H9 (cell line): ENCODE results near the gene ZFYVE28. TPM values are rescaled to one million over a fixed set of nuclear protein-coding genes. Genes with fewer than 3 reads are reported as not detected.

Experiments
- DNase-seq: peaks from one replicate; pipeline ENCODE4 v3.0.0-alpha.2; 2017
- H2AFZ ChIP-seq: one replicate; pipeline ENCODE4 v1.6.1; 2013; ENCODE audit warnings: mild to moderate bottlenecking, low read length, control low read depth, moderate library complexity
- H2AK5ac ChIP-seq: 2 replicates; pipeline ENCODE4 v1.6.1; 2013; ENCODE audit warnings: low read length, control low read depth, mixed read lengths; ENCODE audit not compliant: insufficient read length
- H2BK120ac ChIP-seq: one replicate; pipeline ENCODE4 v1.6.1; 2013; ENCODE audit warnings: low read depth, mild to moderate bottlenecking, low read length, control low read depth, inconsistent platforms; ENCODE audit not compliant: poor library complexity, severe bottlenecking
- H2BK12ac ChIP-seq: 2 replicates; pipeline ENCODE4 v1.6.1; 2013; ENCODE audit warnings: low read length, control low read depth, mixed read lengths, low read depth; ENCODE audit not compliant: insufficient read length
- H2BK15ac ChIP-seq: 2 replicates; pipeline ENCODE4 v1.6.1; 2013; ENCODE audit warnings: low read depth, low read length, control low read depth
- H2BK20ac ChIP-seq: one replicate; pipeline ENCODE4 v1.6.1; 2013; ENCODE audit warnings: low read depth, mild to moderate bottlenecking, low read length, control low read depth, inconsistent platforms; ENCODE audit not compliant: poor library complexity, severe bottlenecking
- H2BK5ac ChIP-seq: 2 replicates; pipeline ENCODE4 v1.6.1; 2013; ENCODE audit warnings: low read length, control low read depth, mixed read lengths; ENCODE audit not compliant: insufficient read length
- H3K14ac ChIP-seq: 2 replicates; pipeline ENCODE4 v1.6.1; 2013; ENCODE audit warnings: low read length, control low read depth; ENCODE audit not compliant: insufficient read depth
- H3K18ac ChIP-seq: 2 replicates; pipeline ENCODE4 v1.6.1; 2013; ENCODE audit warnings: low read depth, mild to moderate bottlenecking, mixed read lengths, low read length, control low read depth; ENCODE audit not compliant: insufficient read length
- H3K23ac ChIP-seq: 2 replicates; pipeline ENCODE4 v1.6.1; 2013; ENCODE audit warnings: low read length, control low read depth, mixed read lengths, low read depth; ENCODE audit not compliant: insufficient read length
- H3K23me2 ChIP-seq: 2 replicates; pipeline ENCODE4 v1.6.1; 2013; ENCODE audit warnings: low read depth, mild to moderate bottlenecking, mixed read lengths, low read length, control low read depth; ENCODE audit not compliant: insufficient read length, poor library complexity, severe bottlenecking
- H3K27ac ChIP-seq: 2 replicates; pipeline ENCODE4 v1.5.1; 2013; ENCODE audit warnings: low read length, control low read depth, mixed read lengths, low read depth; ENCODE audit not compliant: insufficient read length
- H3K27me3 ChIP-seq: 2 replicates; pipeline ENCODE4 v1.6.1; 2013; ENCODE audit warnings: low read length, control low read depth, inconsistent platforms; ENCODE audit not compliant: insufficient read depth
- H3K4ac ChIP-seq: 2 replicates; pipeline ENCODE4 v1.6.1; 2013; ENCODE audit warnings: low read depth, mild to moderate bottlenecking, control low read depth, inconsistent platforms, low read length, moderate library complexity
- H3K4me1 ChIP-seq: 2 replicates; pipeline ENCODE4 v1.6.1; 2013; ENCODE audit warnings: low read length, control low read depth, inconsistent platforms; ENCODE audit not compliant: insufficient read depth
- H3K4me2 ChIP-seq: 2 replicates; pipeline ENCODE4 v1.6.1; 2013; ENCODE audit warnings: low read length, control low read depth, mixed read lengths; ENCODE audit not compliant: insufficient read length, insufficient read depth
- H3K56ac ChIP-seq: 2 replicates; pipeline ENCODE4 v1.6.1; 2013; ENCODE audit warnings: low read depth, mild to moderate bottlenecking, mixed read lengths, low read length, control low read depth; ENCODE audit not compliant: insufficient read length
- H3K79me1 ChIP-seq: 2 replicates; pipeline ENCODE4 v1.6.1; 2013; ENCODE audit warnings: low read depth, mild to moderate bottlenecking, moderate library complexity, low read length, control low read depth, inconsistent platforms; ENCODE audit not compliant: insufficient read depth, poor library complexity, severe bottlenecking
- H3K79me2 ChIP-seq: 2 replicates; pipeline ENCODE4 v1.6.1; 2013; ENCODE audit warnings: low read length, control low read depth, inconsistent platforms; ENCODE audit not compliant: insufficient read depth
- H3K9ac ChIP-seq: 2 replicates; pipeline ENCODE4 v1.6.1; 2013; ENCODE audit warnings: low read length, control low read depth, mixed read lengths; ENCODE audit not compliant: insufficient read length; ENCODE audit errors: extremely low read depth
- H3K9me3 ChIP-seq: one replicate; pipeline ENCODE4 v1.6.1; 2013; ENCODE audit warnings: low read depth, low read length, inconsistent platforms; ENCODE audit not compliant: control insufficient read depth
- H3T11ph ChIP-seq: one replicate; pipeline ENCODE4 v1.6.1; 2013; ENCODE audit warnings: mild to moderate bottlenecking, low read length, control low read depth, inconsistent platforms
- H4K20me1 ChIP-seq: one replicate; pipeline ENCODE4 v1.6.1; 2013; ENCODE audit not compliant: control insufficient read depth, insufficient read length, insufficient read depth
- H4K5ac ChIP-seq: 2 replicates; pipeline ENCODE4 v1.6.1; 2013; ENCODE audit warnings: low read depth, mild to moderate bottlenecking, mixed read lengths, low read length, control low read depth; ENCODE audit not compliant: insufficient read length
- H4K8ac ChIP-seq: replicated peaks from 2 replicates; pipeline ENCODE4 v1.6.1; 2013; ENCODE audit warnings: low read length, control low read depth, mixed read lengths, low read depth; ENCODE audit not compliant: insufficient read length
- H4K91ac ChIP-seq: 2 replicates; pipeline ENCODE4 v1.6.1; 2013; ENCODE audit warnings: low read depth, mild to moderate bottlenecking, moderate library complexity, mixed read lengths, low read length, control low read depth; ENCODE audit not compliant: insufficient read length
- H3K27ac Mint-ChIP-seq, 3 experiments: 2 replicates in 2 of 3; 3 replicates in 1 of 3; pipeline ENCODE4 v1.8.0; 2020 to 2021; ENCODE audit warnings: mixed read lengths in 3 of 3, mild to moderate bottlenecking in 1 of 3, moderate library complexity in 1 of 3
- H3K27me3 Mint-ChIP-seq: 2 replicates; pipeline ENCODE4 v1.8.0; 2021; ENCODE audit warnings: low read depth, mild to moderate bottlenecking, moderate library complexity, mixed read lengths
- H3K36me3 Mint-ChIP-seq, 3 experiments: 2 replicates in 2 of 3; 3 replicates in 1 of 3; pipeline ENCODE4 v1.8.0; 2020 to 2021; ENCODE audit warnings: low read depth in 3 of 3, mixed read lengths in 3 of 3; ENCODE audit not compliant: insufficient read depth in 1 of 3
- H3K4me1 Mint-ChIP-seq, 2 experiments: 2 replicates each; pipeline ENCODE4 v1.8.0; 2020; ENCODE audit warnings: mixed read lengths in 2 of 2
- H3K4me3 Mint-ChIP-seq, 2 experiments: 2 replicates in 1 of 2; 3 replicates in 1 of 2; pipeline ENCODE4 v1.8.0; 2020 to 2021; ENCODE audit warnings: mild to moderate bottlenecking in 2 of 2, mixed read lengths in 2 of 2, moderate library complexity in 1 of 2
- H3K9me3 Mint-ChIP-seq, 2 experiments: 2 replicates in 1 of 2; 3 replicates in 1 of 2; pipeline ENCODE4 v1.8.0; 2020; ENCODE audit warnings: mild to moderate bottlenecking in 2 of 2, mixed read lengths in 2 of 2, moderate library complexity in 1 of 2
- WGBS: extraction: QIAGEN DNeasy Blood & Tissue Kit; methylation state at CpG from one replicate; pipeline ENCODE4 v1.1.7; 2013; ENCODE audit warnings: missing lambda C conversion rate, low lambda C conversion rate, mixed read lengths; ENCODE audit not compliant: insufficient read length; ENCODE audit errors: extremely low coverage; 5-methylcytosine and 5-hydroxymethylcytosine counted together
- total RNA-seq: library from RNA; stranded (reverse); gene quantifications from 2 replicates; pipeline ENCODE4 v1.2.1, GENCODE V29; 2021
- TF ChIP-seq, protein P1 (sequence below): fragments of 200-600 bp; sonication (generic); conservative IDR thresholded peaks from 3 replicates; pipeline ENCODE4 v1.8.0; 2021; ENCODE audit warnings: antibody characterized with exemption, mild to moderate bottlenecking

The ZFYVE28 gene
- total RNA-seq, 1 experiment from 2014 or later = 0.98 TPM

DNA sequence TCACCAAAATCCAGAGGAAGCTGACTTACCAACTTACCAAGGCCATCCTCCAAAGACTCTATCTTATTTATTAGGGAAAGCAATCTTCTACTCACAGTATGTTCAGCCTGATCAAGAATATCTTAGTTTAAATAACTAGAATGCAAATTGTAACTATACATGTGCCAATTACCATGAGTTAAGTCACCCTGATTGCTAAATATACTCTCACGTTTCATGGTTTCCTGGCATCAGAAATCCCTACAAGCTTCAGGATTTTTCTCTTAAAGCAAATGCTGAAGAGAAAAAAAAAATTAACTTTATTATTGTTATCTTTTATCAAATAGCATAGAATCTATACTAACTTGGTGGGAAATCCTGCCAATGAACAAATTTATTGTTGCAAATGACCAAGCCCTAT is 93.6 kb downstream of the ZFYVE28 start:
- Histone ChIP-seq H3K27ac (no peak overlapping the region), H3K9ac (no peak overlapping the region), H3K23ac (no peak overlapping the region), H3K9me3 (no peaks in the 10 kb centered on the region), H3K23me2 (no peaks in the 10 kb centered on the region), H2AK5ac (no peak overlapping the region), H2BK20ac (no peak overlapping the region), H3K4me2 (no peak overlapping the region), H2BK120ac (no peak overlapping the region), H3K79me2 (no peaks in the 10 kb centered on the region), H4K5ac (no peak overlapping the region), H4K91ac (no peak overlapping the region), H3K27me3 (no peaks in the 10 kb centered on the region), H3K4ac (no peak overlapping the region), H4K20me1 (no peaks in the 10 kb centered on the region), H3K56ac (no peak overlapping the region), H4K8ac (no peak overlapping the region), H2BK5ac (no peak overlapping the region), H3T11ph (no peak overlapping the region), H3K18ac (no peak overlapping the region), H2BK12ac (no peak overlapping the region), H3K4me1 (no peaks in the 10 kb centered on the region), H2AFZ (no peak overlapping the region), H3K79me1 (no peaks in the 10 kb centered on the region), H2BK15ac (no peak overlapping the region), H3K14ac (no peak overlapping the region)
- Mint-ChIP-seq H3K9me3 (peaks cover 3 to 8% of the 10 kb centered on the region in 2 experiments; a peak in 4 of 5 replicates), H3K36me3 (no peaks in the 10 kb centered on the region; a peak in 1 of 7 replicates), H3K4me1 (peaks cover 17 to 18% of the 10 kb centered on the region in 2 experiments), H3K27me3 (no peaks in the 10 kb centered on the region; the same call in 1 of the 2 replicates), H3K4me3 (no peak overlapping the region), H3K27ac (no peak overlapping the region)
- no peak for DNase-seq
- no CpG with 5 or more reads among the region's 1 CpG for whole genome bisulfite sequencing
- TF ChIP-seq, protein P1, sequence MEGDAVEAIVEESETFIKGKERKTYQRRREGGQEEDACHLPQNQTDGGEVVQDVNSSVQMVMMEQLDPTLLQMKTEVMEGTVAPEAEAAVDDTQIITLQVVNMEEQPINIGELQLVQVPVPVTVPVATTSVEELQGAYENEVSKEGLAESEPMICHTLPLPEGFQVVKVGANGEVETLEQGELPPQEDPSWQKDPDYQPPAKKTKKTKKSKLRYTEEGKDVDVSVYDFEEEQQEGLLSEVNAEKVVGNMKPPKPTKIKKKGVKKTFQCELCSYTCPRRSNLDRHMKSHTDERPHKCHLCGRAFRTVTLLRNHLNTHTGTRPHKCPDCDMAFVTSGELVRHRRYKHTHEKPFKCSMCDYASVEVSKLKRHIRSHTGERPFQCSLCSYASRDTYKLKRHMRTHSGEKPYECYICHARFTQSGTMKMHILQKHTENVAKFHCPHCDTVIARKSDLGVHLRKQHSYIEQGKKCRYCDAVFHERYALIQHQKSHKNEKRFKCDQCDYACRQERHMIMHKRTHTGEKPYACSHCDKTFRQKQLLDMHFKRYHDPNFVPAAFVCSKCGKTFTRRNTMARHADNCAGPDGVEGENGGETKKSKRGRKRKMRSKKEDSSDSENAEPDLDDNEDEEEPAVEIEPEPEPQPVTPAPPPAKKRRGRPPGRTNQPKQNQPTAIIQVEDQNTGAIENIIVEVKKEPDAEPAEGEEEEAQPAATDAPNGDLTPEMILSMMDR = no peak
